GM11168 (cell line): Measurements from ENCODE around the gene KIF6.

ENCODE experiments used
- in situ Hi-C: fragments of 300-500 bp; cut with MboI; formaldehyde crosslinking; loops from one replicate; pipeline ENCODE4 v1.12.0; 2022; ENCODE audit warnings: low sequenced_read_pairs; ENCODE audit not compliant: unreplicated experiment

KIF6 gene

GRCh38 chr6:39666706-39667489 lies 58.3 kb downstream of the KIF6 start:
- in situ Hi-C loops = no loop called here

GRCh38 chr6:39665861-39666260 lies 59.3 kb downstream of the KIF6 start:
- in situ Hi-C loops = no loop called here

GRCh38 chr6:39664173-39664572 lies 61.0 kb downstream of the KIF6 start:
- in situ Hi-C loops = no loop called here

GRCh38 chr6:39657355-39658135 lies 67.7 kb downstream of the KIF6 start:
- in situ Hi-C loops = no loop called here

GRCh38 chr6:39654121-39654520 lies 71.1 kb downstream of the KIF6 start:
- in situ Hi-C loops = no loop called here

GRCh38 chr6:39653612-39654011 lies 71.6 kb downstream of the KIF6 start:
- in situ Hi-C loops = no loop called here

- in situ Hi-C loops = no loop called here
Measured at GRCh38 chr6:39649996-39650395, 75.2 kb downstream of the KIF6 start.

GRCh38 chr6:39646751-39647420 lies 78.3 kb downstream of the KIF6 start:
- in situ Hi-C loops = no loop called here

- in situ Hi-C loops = no loop called here
Measured at GRCh38 chr6:39642270-39642669, 82.9 kb downstream of the KIF6 start.

- in situ Hi-C loops = no loop called here
Measured at GRCh38 chr6:39638126-39638822, 86.9 kb downstream of the KIF6 start.

GRCh38 chr6:39634646-39635341 lies 90.4 kb downstream of the KIF6 start:
- in situ Hi-C loops = no loop called here

- in situ Hi-C loops = no loop called here
Measured at GRCh38 chr6:39625209-39625608, 100.0 kb downstream of the KIF6 start.

- in situ Hi-C loops = no loop called here
Measured at GRCh38 chr6:39623750-39624149, 101.5 kb downstream of the KIF6 start.

GRCh38 chr6:39617520-39617919 lies 107.7 kb downstream of the KIF6 start:
- in situ Hi-C loops = no loop called here

GRCh38 chr6:39617026-39617425 lies 108.2 kb downstream of the KIF6 start:
- in situ Hi-C loops = no loop called here

- in situ Hi-C loops = no loop called here
Measured at GRCh38 chr6:39615622-39616021, 109.6 kb downstream of the KIF6 start.

GRCh38 chr6:39614393-39614950 lies 110.7 kb downstream of the KIF6 start:
- in situ Hi-C loops = no loop called here

GRCh38 chr6:39610221-39610620 lies 115.0 kb downstream of the KIF6 start:
- in situ Hi-C loops = no loop called here

GRCh38 chr6:39608652-39609345 lies 116.4 kb downstream of the KIF6 start:
- in situ Hi-C loops = no loop called here
